ENCODE data around the gene LAMA2.

The LAMA2 gene

GRCh38 chr6:129243377-129243776 is 360.4 kb downstream of the LAMA2 start:
- DNase-seq (ENCODE audit: low spot score) = no peak
- in situ Hi-C loops (cut with MboI; ENCODE audit: low sequenced_read_pairs, unreplicated experiment) = no loop called here
- TF ChIP-seq, protein P1, sequence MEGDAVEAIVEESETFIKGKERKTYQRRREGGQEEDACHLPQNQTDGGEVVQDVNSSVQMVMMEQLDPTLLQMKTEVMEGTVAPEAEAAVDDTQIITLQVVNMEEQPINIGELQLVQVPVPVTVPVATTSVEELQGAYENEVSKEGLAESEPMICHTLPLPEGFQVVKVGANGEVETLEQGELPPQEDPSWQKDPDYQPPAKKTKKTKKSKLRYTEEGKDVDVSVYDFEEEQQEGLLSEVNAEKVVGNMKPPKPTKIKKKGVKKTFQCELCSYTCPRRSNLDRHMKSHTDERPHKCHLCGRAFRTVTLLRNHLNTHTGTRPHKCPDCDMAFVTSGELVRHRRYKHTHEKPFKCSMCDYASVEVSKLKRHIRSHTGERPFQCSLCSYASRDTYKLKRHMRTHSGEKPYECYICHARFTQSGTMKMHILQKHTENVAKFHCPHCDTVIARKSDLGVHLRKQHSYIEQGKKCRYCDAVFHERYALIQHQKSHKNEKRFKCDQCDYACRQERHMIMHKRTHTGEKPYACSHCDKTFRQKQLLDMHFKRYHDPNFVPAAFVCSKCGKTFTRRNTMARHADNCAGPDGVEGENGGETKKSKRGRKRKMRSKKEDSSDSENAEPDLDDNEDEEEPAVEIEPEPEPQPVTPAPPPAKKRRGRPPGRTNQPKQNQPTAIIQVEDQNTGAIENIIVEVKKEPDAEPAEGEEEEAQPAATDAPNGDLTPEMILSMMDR (IDR thresholded peaks at IDR 0.05; ENCODE audit: borderline replicate concordance, control extremely low read depth, extremely low read depth, insufficient read depth, missing control alignments) = no peak

- in situ Hi-C loops (cut with MboI; ENCODE audit: low sequenced_read_pairs, unreplicated experiment) = no loop called here
Measured at GRCh38 chr6:129248946-129249345, 366.0 kb downstream of the LAMA2 start.

DNA sequence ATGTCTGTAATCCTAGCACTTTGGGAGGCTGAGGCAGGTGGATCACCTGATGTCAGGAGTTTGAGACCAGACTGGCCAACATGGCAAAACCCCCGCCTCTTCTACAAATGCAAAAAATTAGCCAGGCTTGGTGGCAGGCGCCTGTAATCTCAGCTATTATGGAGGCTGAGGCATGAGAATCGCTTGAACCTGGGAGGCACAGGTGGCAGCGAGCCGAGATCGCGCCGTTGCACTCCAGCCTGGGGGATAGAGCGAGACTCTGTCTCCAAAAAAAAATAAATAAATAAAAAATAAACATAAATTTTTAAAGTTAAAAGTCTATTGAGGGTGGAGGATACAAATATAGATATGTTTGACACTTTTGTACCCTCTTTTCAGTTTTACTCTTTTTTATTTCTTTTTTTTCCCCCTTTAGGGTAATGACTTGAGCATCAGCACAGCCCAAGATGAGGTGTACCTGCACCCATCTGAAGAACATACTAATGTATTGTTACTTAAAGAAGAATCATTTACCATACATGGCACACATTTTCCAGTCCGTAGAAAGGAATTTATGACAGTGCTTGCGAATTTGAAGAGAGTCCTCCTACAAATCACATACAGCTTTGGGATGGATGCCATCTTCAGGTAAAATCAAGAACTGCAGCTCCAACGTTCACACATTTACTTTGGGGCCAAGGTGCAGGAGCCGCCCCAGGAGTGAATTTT is 368.9 kb downstream of the LAMA2 start:
- TF ChIP-seq, protein P1 (IDR thresholded peaks at IDR 0.05; ENCODE audit: borderline replicate concordance, control extremely low read depth, extremely low read depth, insufficient read depth, missing control alignments) = peak; percentile 75
- in situ Hi-C loops (cut with MboI; ENCODE audit: low sequenced_read_pairs, unreplicated experiment) = no loop called here
- DNase-seq (ENCODE audit: low spot score) = peak; percentile 35

More at GRCh38 chr6:129248946-129249345, 366.0 kb downstream of the LAMA2 start:
- DNase-seq (ENCODE audit: low spot score) = no peak
- TF ChIP-seq, protein P1 (IDR thresholded peaks at IDR 0.05; ENCODE audit: borderline replicate concordance, control extremely low read depth, extremely low read depth, insufficient read depth, missing control alignments) = no peak

DNA sequence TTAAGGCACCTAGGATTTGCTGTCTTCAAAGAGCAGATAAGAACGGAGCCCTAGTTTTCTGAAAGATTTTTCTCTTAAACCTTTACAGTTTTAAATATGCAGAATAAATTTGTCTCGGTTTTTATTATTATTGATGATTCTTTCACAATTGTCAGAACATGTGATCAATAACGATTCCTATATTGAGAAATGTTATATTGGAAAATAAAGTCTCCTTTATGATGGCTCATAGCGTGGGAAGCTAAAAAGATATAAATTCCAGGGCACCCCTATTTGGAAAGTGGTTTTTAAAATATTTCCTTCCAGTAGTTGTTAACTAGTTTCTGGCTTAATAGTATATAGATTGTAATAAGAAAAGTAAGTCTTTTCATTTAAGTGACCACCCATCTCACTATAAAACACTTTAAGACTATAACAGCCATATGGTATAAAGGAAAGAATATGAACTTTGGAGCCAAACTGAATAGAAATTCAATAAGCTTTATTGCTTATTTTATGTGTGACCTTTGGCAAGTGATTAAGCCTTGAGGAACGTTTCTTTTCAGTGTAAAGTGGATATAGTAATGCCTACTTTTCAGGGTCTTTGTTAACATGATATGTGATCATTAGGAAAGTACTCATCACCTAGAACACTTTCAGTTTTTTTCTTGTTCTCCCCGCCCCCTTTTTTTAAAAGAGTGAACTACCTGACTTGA is 369.6 kb downstream of the LAMA2 start:
- TF ChIP-seq, protein P1 (IDR thresholded peaks at IDR 0.05; ENCODE audit: borderline replicate concordance, control extremely low read depth, extremely low read depth, insufficient read depth, missing control alignments) = no peak
- DNase-seq (ENCODE audit: low spot score) = no peak
- in situ Hi-C loops (cut with MboI; ENCODE audit: low sequenced_read_pairs, unreplicated experiment) = no loop called here

- TF ChIP-seq, protein P1 (IDR thresholded peaks at IDR 0.05; ENCODE audit: borderline replicate concordance, control extremely low read depth, extremely low read depth, insufficient read depth, missing control alignments) = no peak
- DNase-seq (ENCODE audit: low spot score) = no peak
- in situ Hi-C loops (cut with MboI; ENCODE audit: low sequenced_read_pairs, unreplicated experiment) = no loop called here
Measured at GRCh38 chr6:129253242-129253641, 370.3 kb downstream of the LAMA2 start.

GRCh38 chr6:129253727-129254126 is 370.8 kb downstream of the LAMA2 start:
- no peak for DNase-seq (ENCODE audit: low spot score)
- in situ Hi-C loops (cut with MboI; ENCODE audit: low sequenced_read_pairs, unreplicated experiment) = no loop called here
- TF ChIP-seq, protein P1 (IDR thresholded peaks at IDR 0.05; ENCODE audit: borderline replicate concordance, control extremely low read depth, extremely low read depth, insufficient read depth, missing control alignments) = no peak

All from GM13976 (cell line).